GM21515 (cell line): Measurements from ENCODE around the gene YBX2.
A peak's percentile ranks its signal among the peaks of the same experiment; 100 is the strongest.
"Not testable (repeated sequence)": the region's sequence is repeated elsewhere in the genome, so short reads cannot be mapped to it uniquely, and the experiment has no call there.

Source experiments
- ATAC-seq: cut with Tn5 transposase; IDR thresholded peaks from one replicate; pipeline ENCODE4 v1.9.1; 2021; ENCODE audit not compliant: unreplicated experiment

The YBX2 gene

GRCh38 chr17:7249214-7249613, 45.2 kb downstream of the YBX2 start:
- no peak for ATAC-seq

- no peak for ATAC-seq
Observed at GRCh38 chr17:7248796-7249195, 45.6 kb downstream of the YBX2 start.

GRCh38 chr17:7246779-7247178, 47.7 kb downstream of the YBX2 start:
- no peak for ATAC-seq

- ATAC-seq, result not testable (repeated sequence)
Observed at GRCh38 chr17:7243838-7244237, 50.6 kb downstream of the YBX2 start.

- no peak for ATAC-seq
Observed at GRCh38 chr17:7243453-7243729, 51.0 kb downstream of the YBX2 start.

GRCh38 chr17:7242717-7243452, 51.6 kb downstream of the YBX2 start:
- peak; percentile 39 for ATAC-seq

- ATAC-seq, result peak; percentile 20
Observed at GRCh38 chr17:7241783-7242716, 52.4 kb downstream of the YBX2 start, which contains the start of gene GABARAP. GABARAP (minus strand) TSS chr17:7242449; CDS start chr17:7242330, 119 bp downstream.

GRCh38 chr17:7241090-7241733, 53.2 kb downstream of the YBX2 start:
- ATAC-seq, result no peak

GRCh38 chr17:7240375-7240774, 54.1 kb downstream of the YBX2 start:
- no peak for ATAC-seq

GRCh38 chr17:7239091-7240027, 55.1 kb downstream of the YBX2 start, which contains the start of gene PHF23:
PHF23 (minus strand) TSS chr17:7239457; CDS start chr17:7239279, 178 bp downstream.
- peak; percentile 39 for ATAC-seq

GRCh38 chr17:7238420-7239090, 55.9 kb downstream of the YBX2 start:
- ATAC-seq, result no peak
